Measurements from ENCODE around the gene SDC4. TPM values are rescaled to one million over a fixed set of nuclear protein-coding genes. Genes with fewer than 3 reads are reported as not detected.

Gene SDC4, protein sequence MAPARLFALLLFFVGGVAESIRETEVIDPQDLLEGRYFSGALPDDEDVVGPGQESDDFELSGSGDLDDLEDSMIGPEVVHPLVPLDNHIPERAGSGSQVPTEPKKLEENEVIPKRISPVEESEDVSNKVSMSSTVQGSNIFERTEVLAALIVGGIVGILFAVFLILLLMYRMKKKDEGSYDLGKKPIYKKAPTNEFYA
- 7.4 TPM for total RNA-seq
- 18.9 TPM for polyA plus RNA-seq
- long read RNA-seq, donor 1 = 0 reads
- long read RNA-seq, donor 2, partial matches to known transcripts = 0 of 1 reads
- long read RNA-seq, donor 2, other reads (novel, unspliced or antisense) = 0 of 1 reads
- long read RNA-seq, donor 3, partial matches to known transcripts = 0 of 4 reads
- long read RNA-seq, donor 3, other reads (novel, unspliced or antisense) = 0 of 4 reads
- long read RNA-seq, donor 4 = 0 reads
- long read RNA-seq, donor 5, transcript SDC4-201 (5 exons, 2,613 nt) = major isoform, 12 of 12 reads
- long read RNA-seq, donor 5, partial matches to known transcripts = 0 of 12 reads
- long read RNA-seq, donor 5, other reads (novel, unspliced or antisense) = 0 of 12 reads
- long read RNA-seq, donor 6 = 0 reads
- long read RNA-seq, donor 7, partial matches to known transcripts = 0 of 2 reads
- long read RNA-seq, donor 7, other reads (novel, unspliced or antisense) = 0 of 2 reads
- long read RNA-seq, donor 8, partial matches to known transcripts = 0 of 3 reads
- long read RNA-seq, donor 8, other reads (novel, unspliced or antisense) = 0 of 3 reads
- long read RNA-seq, donor 9, partial matches to known transcripts = 0 of 1 reads
- long read RNA-seq, donor 9, other reads (novel, unspliced or antisense) = 0 of 1 reads
- long read RNA-seq, donor 10 = 0 reads

DNA sequence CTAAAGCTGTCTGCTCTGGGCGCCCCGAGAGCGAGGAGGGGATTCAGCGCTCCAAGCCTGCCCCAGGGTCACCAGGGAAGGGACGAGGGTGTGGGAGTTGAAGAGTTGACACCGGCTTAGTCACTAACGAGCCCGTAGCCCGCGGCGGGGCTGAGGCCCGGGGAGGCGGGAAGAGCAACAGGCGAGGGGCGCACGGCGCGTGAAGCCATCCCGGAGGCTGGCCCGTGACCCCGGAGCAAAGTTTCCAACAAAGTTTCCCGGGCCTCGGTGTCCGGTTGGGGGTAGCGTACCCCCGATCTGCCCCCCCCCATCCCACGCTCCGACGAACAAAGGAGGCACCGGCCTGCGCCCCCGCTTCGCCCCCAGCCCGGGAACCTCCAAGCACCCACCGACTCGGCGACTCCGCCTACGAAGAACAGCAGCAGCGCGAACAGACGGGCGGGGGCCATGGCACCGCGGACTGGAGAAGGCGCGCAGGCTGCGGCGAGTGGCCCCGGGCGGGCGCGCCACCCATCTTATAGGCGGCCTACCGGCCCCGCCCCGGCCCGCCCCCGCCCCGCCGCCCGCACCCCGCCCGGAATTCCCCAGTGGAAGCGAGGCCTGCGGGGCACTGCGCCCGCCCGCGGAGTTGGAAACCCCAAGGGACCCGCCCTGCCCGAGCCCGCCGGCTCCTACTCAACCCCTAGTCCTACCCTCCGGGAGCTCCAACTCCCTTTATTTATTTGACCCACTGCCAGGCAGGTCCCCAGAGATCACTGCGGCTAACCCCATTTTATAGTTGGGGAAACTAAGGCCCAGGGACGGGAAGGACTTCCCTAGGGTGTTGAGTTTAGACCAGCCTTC is at the start of gene SDC4:
Gene SDC4 (minus strand): TSS at position 489 of the 843 bp plus-strand sequence. CDS start 40 bp downstream, at position 449.
- 5% methylated on average over 77 of the region's 77 CpGs for WGBS
- H3K9me3 ChIP-seq (ENCODE audit: control insufficient read depth in 2 of 2, insufficient read depth in 1 of 2, low read length in 1 of 2) = no peaks in the 10 kb centered on the region
- peak within 1 kb of the TSS in 1 of 2 donors; percentile 42 for H3K27ac ChIP-seq (ENCODE audit: low read depth in 1 of 2, low read length in 1 of 2)
- H3K27me3 ChIP-seq (ENCODE audit: control insufficient read depth in 2 of 2, insufficient read depth in 1 of 2, low read length in 1 of 2) = peaks cover 24 to 49% of the 10 kb centered on the region in 2 donors
- no peaks in the 10 kb centered on the region for H3K36me3 ChIP-seq (ENCODE audit: control insufficient read depth in 2 of 2, insufficient read depth in 2 of 2, low read length in 1 of 2)
- H3K4me3 ChIP-seq (ENCODE audit: low read length in 2 of 2) = peak within 1 kb of the TSS; percentile 40 to 49
- DNase-seq (ENCODE audit: low read depth in 6 of 9, low spot score in 9 of 9) = no peak
- peaks cover 0 to 11% of the 10 kb centered on the region in 2 donors for H3K4me1 ChIP-seq (ENCODE audit: control insufficient read depth in 2 of 2, insufficient read depth in 2 of 2, low read length in 2 of 2)

DNA sequence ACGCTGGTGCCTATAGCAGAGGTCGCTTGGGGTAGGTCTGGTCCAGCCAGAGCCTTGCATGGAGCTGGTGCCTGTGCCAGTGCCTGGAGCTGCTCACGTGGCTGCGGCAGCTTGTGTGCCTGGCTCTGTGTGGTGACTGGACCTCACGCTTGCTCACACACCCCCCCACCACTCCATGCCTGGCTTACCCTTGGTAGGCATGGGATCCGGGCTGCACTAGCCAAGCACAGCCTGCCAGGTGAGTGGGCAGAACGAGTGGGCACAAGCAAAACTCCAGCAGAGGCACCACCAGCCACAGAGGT is 46.8 kb upstream of the SDC4 start:
- no peak for DNase-seq (ENCODE audit: low read depth in 6 of 9, low spot score in 9 of 9)
- WGBS = 95% methylated on average over 7 of the region's 7 CpGs

DNA sequence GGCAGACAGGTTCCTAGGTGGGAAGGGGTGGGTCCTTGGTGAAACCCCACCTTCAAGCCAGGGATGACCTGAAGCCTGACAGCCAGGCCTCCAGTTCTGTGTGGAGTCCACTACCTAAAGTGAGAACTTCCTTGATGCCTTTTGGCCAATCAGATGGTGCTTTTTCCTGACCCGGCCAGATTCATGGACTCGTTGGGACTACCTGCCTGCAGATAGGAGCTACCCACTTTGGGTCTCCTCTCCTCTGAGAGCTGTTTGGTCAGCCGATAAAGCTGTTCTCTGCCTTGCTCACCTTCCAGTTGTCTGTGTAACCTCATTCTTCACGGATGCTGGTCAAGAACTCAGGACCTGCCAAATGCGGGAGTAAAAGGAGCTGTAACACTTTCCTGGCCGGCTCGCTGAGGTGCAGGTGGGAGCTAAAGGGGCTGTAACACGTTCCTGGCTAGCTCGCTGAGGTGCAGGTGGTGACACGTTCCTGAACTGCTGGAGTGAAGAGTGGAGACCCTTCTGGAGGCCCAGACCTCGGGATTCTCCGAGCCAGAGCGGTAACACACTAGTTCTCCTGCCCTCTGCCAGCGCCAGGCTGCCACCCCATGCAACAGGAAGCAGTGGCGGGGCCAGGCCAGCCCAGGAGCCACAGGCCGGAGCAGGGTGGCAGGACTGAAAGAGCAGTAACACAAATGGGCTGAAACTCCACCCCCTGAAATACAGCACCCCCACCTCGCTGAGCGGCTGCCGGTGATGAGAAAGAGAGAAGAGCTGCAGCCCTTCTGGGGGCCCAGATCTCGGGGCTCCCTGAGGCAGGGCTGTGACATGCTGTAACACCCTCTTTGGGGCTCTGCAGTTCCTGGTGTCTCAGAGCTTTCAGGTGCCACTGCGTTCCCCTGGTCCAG is 46.2 kb upstream of the SDC4 start:
- Histone ChIP-seq H3K4me3 (ENCODE audit: low read length in 2 of 2) (no peak overlapping the region), H3K4me1 (ENCODE audit: control insufficient read depth in 2 of 2, insufficient read depth in 2 of 2, low read length in 2 of 2) (no peaks in the 10 kb centered on the region), H3K27me3 (ENCODE audit: control insufficient read depth in 2 of 2, insufficient read depth in 1 of 2, low read length in 1 of 2) (no peaks in the 10 kb centered on the region), H3K36me3 (ENCODE audit: control insufficient read depth in 2 of 2, insufficient read depth in 2 of 2, low read length in 1 of 2) (no peaks in the 10 kb centered on the region), H3K27ac (ENCODE audit: low read depth in 1 of 2, low read length in 1 of 2) (no peak overlapping the region), H3K9me3 (ENCODE audit: control insufficient read depth in 2 of 2, insufficient read depth in 1 of 2, low read length in 1 of 2) (no peaks in the 10 kb centered on the region)
- 89% methylated on average over 21 of the region's 21 CpGs for WGBS
- DNase-seq (ENCODE audit: low read depth in 6 of 9, low spot score in 9 of 9) = no peak

More for the DNA sequence above, 46.8 kb upstream of the SDC4 start:
- no peaks in the 10 kb centered on the region for H3K4me1 ChIP-seq (ENCODE audit: control insufficient read depth in 2 of 2, insufficient read depth in 2 of 2, low read length in 2 of 2)
- no peak overlapping the region for H3K4me3 ChIP-seq (ENCODE audit: low read length in 2 of 2)
- no peaks in the 10 kb centered on the region for H3K27me3 ChIP-seq (ENCODE audit: control insufficient read depth in 2 of 2, insufficient read depth in 1 of 2, low read length in 1 of 2)
- H3K27ac ChIP-seq (ENCODE audit: low read depth in 1 of 2, low read length in 1 of 2) = no peak overlapping the region
- H3K36me3 ChIP-seq (ENCODE audit: control insufficient read depth in 2 of 2, insufficient read depth in 2 of 2, low read length in 1 of 2) = no peaks in the 10 kb centered on the region
- no peaks in the 10 kb centered on the region for H3K9me3 ChIP-seq (ENCODE audit: control insufficient read depth in 2 of 2, insufficient read depth in 1 of 2, low read length in 1 of 2)

DNA sequence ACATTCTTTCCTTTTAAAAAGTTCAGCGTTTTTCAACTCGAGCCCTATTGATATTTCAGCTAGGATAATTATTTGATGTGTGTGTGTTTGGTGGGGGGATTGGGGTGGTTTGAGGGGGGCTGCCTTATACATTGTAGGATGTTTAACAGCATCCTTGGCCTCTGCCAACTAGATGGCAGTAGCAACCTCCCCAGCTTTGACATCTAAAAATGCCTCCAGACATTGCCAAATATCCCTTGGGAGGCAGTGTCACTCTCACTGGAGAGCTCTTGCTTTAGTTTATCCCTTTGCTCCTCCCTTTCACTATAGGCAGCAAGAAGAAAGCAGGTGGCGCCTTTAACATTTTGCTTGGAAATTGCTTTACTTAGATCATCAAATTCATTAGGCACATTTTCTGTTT is 44.5 kb upstream of the SDC4 start:
- no peaks in the 10 kb centered on the region for H3K36me3 ChIP-seq (ENCODE audit: control insufficient read depth in 2 of 2, insufficient read depth in 2 of 2, low read length in 1 of 2)
- 94% methylated on average over 3 of the region's 3 CpGs for WGBS
- no peak overlapping the region for H3K4me3 ChIP-seq (ENCODE audit: low read length in 2 of 2)
- H3K4me1 ChIP-seq (ENCODE audit: control insufficient read depth in 2 of 2, insufficient read depth in 2 of 2, low read length in 2 of 2) = no peaks in the 10 kb centered on the region
- DNase-seq (ENCODE audit: low read depth in 6 of 9, low spot score in 9 of 9) = no peak
- no peak overlapping the region for H3K27ac ChIP-seq (ENCODE audit: low read depth in 1 of 2, low read length in 1 of 2)
- H3K27me3 ChIP-seq (ENCODE audit: control insufficient read depth in 2 of 2, insufficient read depth in 1 of 2, low read length in 1 of 2) = no peaks in the 10 kb centered on the region
- H3K9me3 ChIP-seq (ENCODE audit: control insufficient read depth in 2 of 2, insufficient read depth in 1 of 2, low read length in 1 of 2) = no peaks in the 10 kb centered on the region

DNA sequence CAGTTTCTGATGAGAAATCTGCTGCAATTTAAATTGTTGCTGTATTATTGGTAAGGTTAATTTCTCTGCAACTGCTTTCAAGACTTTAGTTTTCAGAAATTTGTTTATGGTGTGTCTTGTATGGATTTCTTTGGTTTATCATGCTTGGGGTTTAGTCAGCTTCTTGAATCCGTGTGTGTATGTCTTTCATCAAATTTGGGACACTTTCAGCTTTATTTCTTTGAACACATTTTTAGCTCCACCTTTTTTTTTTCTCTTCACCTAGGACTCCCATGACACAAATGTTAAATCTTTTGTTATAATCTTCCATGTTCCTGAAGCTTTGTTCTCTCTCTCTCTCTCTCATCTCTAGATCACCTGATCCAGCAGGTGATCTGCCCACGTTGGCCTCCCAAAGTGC is 43.3 kb upstream of the SDC4 start:
- Histone ChIP-seq H3K4me3 (ENCODE audit: low read length in 2 of 2) (no peak overlapping the region), H3K27ac (ENCODE audit: low read depth in 1 of 2, low read length in 1 of 2) (no peak overlapping the region), H3K27me3 (ENCODE audit: control insufficient read depth in 2 of 2, insufficient read depth in 1 of 2, low read length in 1 of 2) (no peaks in the 10 kb centered on the region), H3K9me3 (ENCODE audit: control insufficient read depth in 2 of 2, insufficient read depth in 1 of 2, low read length in 1 of 2) (no peaks in the 10 kb centered on the region), H3K36me3 (ENCODE audit: control insufficient read depth in 2 of 2, insufficient read depth in 2 of 2, low read length in 1 of 2) (no peaks in the 10 kb centered on the region), H3K4me1 (ENCODE audit: control insufficient read depth in 2 of 2, insufficient read depth in 2 of 2, low read length in 2 of 2) (no peaks in the 10 kb centered on the region)
- DNase-seq (ENCODE audit: low read depth in 6 of 9, low spot score in 9 of 9) = no peak
- 88% methylated on average over 2 of the region's 2 CpGs for WGBS

DNA sequence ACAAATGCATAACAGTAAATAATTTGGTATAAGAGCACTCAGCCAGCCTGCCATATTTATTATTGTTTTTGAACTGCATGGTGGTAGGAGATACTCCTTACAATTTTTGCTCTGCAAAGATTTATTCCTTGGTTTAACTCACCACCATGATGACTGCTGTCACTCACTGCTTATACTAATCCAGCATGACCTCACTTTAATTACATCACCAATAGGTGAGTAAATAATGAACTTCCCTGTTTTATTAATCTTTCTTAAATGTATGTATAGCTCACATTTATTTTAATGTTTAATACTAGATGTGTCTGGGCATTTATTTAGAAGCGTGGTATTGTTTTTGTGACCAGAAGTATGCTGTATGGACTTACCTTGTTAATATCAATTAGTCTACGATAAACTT is 42.7 kb upstream of the SDC4 start:
- 97% methylated on average over 2 of the region's 2 CpGs for WGBS
- no peaks in the 10 kb centered on the region for H3K36me3 ChIP-seq (ENCODE audit: control insufficient read depth in 2 of 2, insufficient read depth in 2 of 2, low read length in 1 of 2)
- H3K27ac ChIP-seq (ENCODE audit: low read depth in 1 of 2, low read length in 1 of 2) = no peak overlapping the region
- H3K27me3 ChIP-seq (ENCODE audit: control insufficient read depth in 2 of 2, insufficient read depth in 1 of 2, low read length in 1 of 2) = no peaks in the 10 kb centered on the region
- no peaks in the 10 kb centered on the region for H3K9me3 ChIP-seq (ENCODE audit: control insufficient read depth in 2 of 2, insufficient read depth in 1 of 2, low read length in 1 of 2)
- no peaks in the 10 kb centered on the region for H3K4me1 ChIP-seq (ENCODE audit: control insufficient read depth in 2 of 2, insufficient read depth in 2 of 2, low read length in 2 of 2)
- no peak for DNase-seq (ENCODE audit: low read depth in 6 of 9, low spot score in 9 of 9)
- H3K4me3 ChIP-seq (ENCODE audit: low read length in 2 of 2) = no peak overlapping the region

DNA sequence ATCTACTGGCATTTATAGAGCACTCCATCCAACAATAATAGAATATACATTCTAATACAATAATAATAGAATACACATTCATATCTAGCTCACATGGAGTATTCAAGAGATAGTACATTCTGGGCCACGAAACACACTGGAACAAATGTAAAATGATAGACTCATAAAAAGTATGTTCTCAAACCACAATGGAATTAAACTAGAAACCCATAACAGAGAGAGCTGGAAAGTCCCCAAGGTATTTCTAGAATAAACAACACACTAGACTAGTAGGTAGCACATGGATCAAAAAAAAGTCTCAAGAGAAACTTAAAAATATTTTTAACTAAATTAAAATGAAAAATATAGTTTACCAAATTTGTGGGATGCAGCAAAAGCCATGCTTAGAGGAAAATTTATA is 39.0 kb upstream of the SDC4 start:
- no peak overlapping the region for H3K4me3 ChIP-seq (ENCODE audit: low read length in 2 of 2)
- H3K27me3 ChIP-seq (ENCODE audit: control insufficient read depth in 2 of 2, insufficient read depth in 1 of 2, low read length in 1 of 2) = no peaks in the 10 kb centered on the region
- no peaks in the 10 kb centered on the region for H3K9me3 ChIP-seq (ENCODE audit: control insufficient read depth in 2 of 2, insufficient read depth in 1 of 2, low read length in 1 of 2)
- no peaks in the 10 kb centered on the region for H3K36me3 ChIP-seq (ENCODE audit: control insufficient read depth in 2 of 2, insufficient read depth in 2 of 2, low read length in 1 of 2)
- no peaks in the 10 kb centered on the region for H3K4me1 ChIP-seq (ENCODE audit: control insufficient read depth in 2 of 2, insufficient read depth in 2 of 2, low read length in 2 of 2)
- no peak for DNase-seq (ENCODE audit: low read depth in 6 of 9, low spot score in 9 of 9)
- 95% methylated on average over 1 of the region's 1 CpG for WGBS
- no peak overlapping the region for H3K27ac ChIP-seq (ENCODE audit: low read depth in 1 of 2, low read length in 1 of 2)

DNA sequence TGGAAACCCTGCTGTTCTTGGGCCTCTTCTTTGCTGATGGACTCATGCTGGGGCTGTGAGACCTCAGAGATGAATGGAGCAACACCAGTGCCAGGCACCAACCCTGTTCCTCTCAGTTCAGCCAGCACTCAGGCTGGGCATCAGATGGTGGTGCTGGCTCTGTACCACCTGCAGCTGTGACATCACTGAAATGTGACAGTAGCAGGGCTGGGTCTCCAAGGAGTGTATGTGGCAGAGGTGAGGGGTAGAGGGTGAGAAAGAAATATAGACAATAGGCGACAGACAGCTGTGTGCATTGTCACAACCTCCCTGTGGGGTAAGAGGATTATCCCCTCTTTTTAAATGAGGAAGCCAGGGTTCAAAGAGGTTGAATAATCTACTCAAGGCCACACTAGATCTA is 30.0 kb upstream of the SDC4 start, which contains the start of gene TP53TG5:
Gene TP53TG5 (minus strand): TSS at position 135 of the 400 bp plus-strand sequence. CDS start 89 bp downstream, at position 46.
- no peak within 1 kb of the TSS for H3K4me3 ChIP-seq (ENCODE audit: low read length in 2 of 2)
- peaks cover 2 to 11% of the 10 kb centered on the region in 2 donors for H3K4me1 ChIP-seq (ENCODE audit: control insufficient read depth in 2 of 2, insufficient read depth in 2 of 2, low read length in 2 of 2)
- no peak within 1 kb of the TSS for H3K27ac ChIP-seq (ENCODE audit: low read depth in 1 of 2, low read length in 1 of 2)
- 85% methylated on average over 1 of the region's 1 CpG for WGBS
- DNase-seq (ENCODE audit: low read depth in 6 of 9, low spot score in 9 of 9) = peak in 1 of 9 donors; percentile 32
- H3K36me3 ChIP-seq (ENCODE audit: control insufficient read depth in 2 of 2, insufficient read depth in 2 of 2, low read length in 1 of 2) = no peaks in the 10 kb centered on the region
- H3K27me3 ChIP-seq (ENCODE audit: control insufficient read depth in 2 of 2, insufficient read depth in 1 of 2, low read length in 1 of 2) = no peaks in the 10 kb centered on the region
- H3K9me3 ChIP-seq (ENCODE audit: control insufficient read depth in 2 of 2, insufficient read depth in 1 of 2, low read length in 1 of 2) = no peaks in the 10 kb centered on the region

Data from thymus (tissue), 14 donors.